Mononuclear cell (primary cell): Measurements from ENCODE around the gene AHCYL2. TPM values are rescaled to one million over a fixed set of nuclear protein-coding genes. Genes with fewer than 3 reads are reported as not detected.
"Not testable (repeated sequence)": the region's sequence is repeated elsewhere in the genome, so short reads cannot be mapped to it uniquely, and the experiment has no call there.

ENCODE experiments used
- H3K27me3 ChIP-seq: 2 replicates; pipeline ENCODE4 v1.6.0; 2011; ENCODE audit warnings: low read length, control low read depth; ENCODE audit not compliant: insufficient read depth
- H3K4me1 ChIP-seq: 2 replicates; pipeline ENCODE4 v1.5.1; 2011; ENCODE audit warnings: mild to moderate bottlenecking, low read length, control low read depth; ENCODE audit not compliant: insufficient read depth
- H3K4me3 ChIP-seq: 2 replicates; pipeline ENCODE4 v1.5.1; 2011; ENCODE audit warnings: mild to moderate bottlenecking, low read length, moderate library complexity
- H3K9me3 ChIP-seq: 2 replicates; pipeline ENCODE4 v1.5.1; 2011; ENCODE audit warnings: low read depth, mild to moderate bottlenecking, control low read depth, low read length
- total RNA-seq: library from RNA; depleted of rRNA; stranded (reverse); fragments of >200 nt; gene quantifications from one replicate; pipeline ENCODE4 v1.2.3, GENCODE V29; 2012

The AHCYL2 gene
- total RNA-seq, 1 donor = 6.5 TPM

GRCh38 chr7:129359176-129359575 lies 134.3 kb downstream of the AHCYL2 start:
- Histone ChIP-seq H3K4me3 (no peak overlapping the region), H3K9me3 (no peaks in the 10 kb centered on the region), H3K4me1 (no peaks in the 10 kb centered on the region), H3K27me3 (no peaks in the 10 kb centered on the region)

GRCh38 chr7:129359638-129360037 lies 134.8 kb downstream of the AHCYL2 start:
- Histone ChIP-seq H3K9me3 (no peaks in the 10 kb centered on the region), H3K4me1 (no peaks in the 10 kb centered on the region)

GRCh38 chr7:129361771-129362170 lies 136.9 kb downstream of the AHCYL2 start:
- Histone ChIP-seq H3K4me3 (no peak overlapping the region), H3K27me3 (no peaks in the 10 kb centered on the region), H3K9me3 (no peaks in the 10 kb centered on the region), H3K4me1 (no peaks in the 10 kb centered on the region)

More at GRCh38 chr7:129359638-129360037, 134.8 kb downstream of the AHCYL2 start:
- no peak overlapping the region for H3K4me3 ChIP-seq
- H3K27me3 ChIP-seq = no peaks in the 10 kb centered on the region

GRCh38 chr7:129362496-129362895 lies 137.7 kb downstream of the AHCYL2 start:
- no peak overlapping the region for H3K4me3 ChIP-seq
- H3K4me1 ChIP-seq = peaks cover 3% of the 10 kb centered on the region
- H3K27me3 ChIP-seq = no peaks in the 10 kb centered on the region
- no peaks in the 10 kb centered on the region for H3K9me3 ChIP-seq

GRCh38 chr7:129367349-129367699 lies 142.5 kb downstream of the AHCYL2 start:
- Histone ChIP-seq H3K27me3 (no peaks in the 10 kb centered on the region), H3K9me3 (no peaks in the 10 kb centered on the region), H3K4me1 (peaks cover 18% of the 10 kb centered on the region), H3K4me3 (no peak overlapping the region)

- Histone ChIP-seq H3K9me3 (no peaks in the 10 kb centered on the region), H3K27me3 (no peaks in the 10 kb centered on the region), H3K4me3 (no peak overlapping the region), H3K4me1 (peaks cover 18% of the 10 kb centered on the region)
Measured at GRCh38 chr7:129367700-129368388, 143.0 kb downstream of the AHCYL2 start.

GRCh38 chr7:129368389-129368986 lies 143.7 kb downstream of the AHCYL2 start:
- H3K4me3 ChIP-seq = no peak overlapping the region

GRCh38 chr7:129369447-129369846 lies 144.6 kb downstream of the AHCYL2 start:
- peaks cover 18% of the 10 kb centered on the region for H3K4me1 ChIP-seq
- H3K4me3 ChIP-seq, H3K27me3 ChIP-seq, H3K9me3 ChIP-seq: not testable (repeated sequence)

More at GRCh38 chr7:129368389-129368986, 143.7 kb downstream of the AHCYL2 start:
- no peaks in the 10 kb centered on the region for H3K9me3 ChIP-seq
- peaks cover 18% of the 10 kb centered on the region for H3K4me1 ChIP-seq
- no peaks in the 10 kb centered on the region for H3K27me3 ChIP-seq

- no peaks in the 10 kb centered on the region for H3K9me3 ChIP-seq
- H3K4me3 ChIP-seq = no peak overlapping the region
- no peaks in the 10 kb centered on the region for H3K27me3 ChIP-seq
- peaks cover 18% of the 10 kb centered on the region for H3K4me1 ChIP-seq
Measured at GRCh38 chr7:129370812-129371211, 146.0 kb downstream of the AHCYL2 start.

GRCh38 chr7:129371487-129371886 lies 146.7 kb downstream of the AHCYL2 start:
- Histone ChIP-seq H3K4me3 (no peak overlapping the region), H3K9me3 (no peaks in the 10 kb centered on the region), H3K4me1 (peaks cover 19% of the 10 kb centered on the region)

GRCh38 chr7:129373651-129374428 lies 149.0 kb downstream of the AHCYL2 start:
- H3K9me3 ChIP-seq = no peaks in the 10 kb centered on the region
- peaks cover 13% of the 10 kb centered on the region for H3K4me1 ChIP-seq
- H3K27me3 ChIP-seq = no peaks in the 10 kb centered on the region
- H3K4me3 ChIP-seq = no peak overlapping the region

More at GRCh38 chr7:129371487-129371886, 146.7 kb downstream of the AHCYL2 start:
- H3K27me3 ChIP-seq = no peaks in the 10 kb centered on the region

- Histone ChIP-seq H3K4me3 (no peak overlapping the region), H3K4me1 (peaks cover 11% of the 10 kb centered on the region), H3K27me3 (no peaks in the 10 kb centered on the region), H3K9me3 (no peaks in the 10 kb centered on the region)
Measured at GRCh38 chr7:129375141-129375938, 150.5 kb downstream of the AHCYL2 start.

- H3K9me3 ChIP-seq = no peaks in the 10 kb centered on the region
- no peak overlapping the region for H3K4me3 ChIP-seq
- no peaks in the 10 kb centered on the region for H3K27me3 ChIP-seq
- peaks cover 11% of the 10 kb centered on the region for H3K4me1 ChIP-seq
Measured at GRCh38 chr7:129376076-129376777, 151.4 kb downstream of the AHCYL2 start.
